RWPE1 (cell line): ENCODE results near the gene MMP25.

Source experiments
- CTCF ChIA-PET: fragments of 350-600 bp; sonication (Branson Sonifier 250); formaldehyde crosslinking; extraction: SDS; loops from one replicate; lab custom pipeline; 2021; lab: Yijun Ruan, JAX
- POLR2A ChIA-PET: fragments of 400-600 bp; formaldehyde crosslinking; extraction: SDS; loops from one replicate; lab custom pipeline; 2020; ENCODE audit warnings: antibody characterized with exemption; ENCODE audit not compliant: low non-redundant PET; lab: Yijun Ruan, JAX
- DNase-seq: peaks from one replicate; pipeline ENCODE4 v3.0.0; 2012; ENCODE audit warnings: low spot score
- H3K27ac ChIP-seq: fragments of 450-650 bp; 2 replicates; pipeline ENCODE4 v1.5.1; 2017
- CTCF ChIP-seq: fragments of 450-650 bp; conservative IDR thresholded peaks from 2 replicates; pipeline ENCODE4 v1.5.1; 2017; ENCODE audit warnings: low read depth, mild to moderate bottlenecking

MMP25 gene, protein sequence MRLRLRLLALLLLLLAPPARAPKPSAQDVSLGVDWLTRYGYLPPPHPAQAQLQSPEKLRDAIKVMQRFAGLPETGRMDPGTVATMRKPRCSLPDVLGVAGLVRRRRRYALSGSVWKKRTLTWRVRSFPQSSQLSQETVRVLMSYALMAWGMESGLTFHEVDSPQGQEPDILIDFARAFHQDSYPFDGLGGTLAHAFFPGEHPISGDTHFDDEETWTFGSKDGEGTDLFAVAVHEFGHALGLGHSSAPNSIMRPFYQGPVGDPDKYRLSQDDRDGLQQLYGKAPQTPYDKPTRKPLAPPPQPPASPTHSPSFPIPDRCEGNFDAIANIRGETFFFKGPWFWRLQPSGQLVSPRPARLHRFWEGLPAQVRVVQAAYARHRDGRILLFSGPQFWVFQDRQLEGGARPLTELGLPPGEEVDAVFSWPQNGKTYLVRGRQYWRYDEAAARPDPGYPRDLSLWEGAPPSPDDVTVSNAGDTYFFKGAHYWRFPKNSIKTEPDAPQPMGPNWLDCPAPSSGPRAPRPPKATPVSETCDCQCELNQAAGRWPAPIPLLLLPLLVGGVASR

DNA sequence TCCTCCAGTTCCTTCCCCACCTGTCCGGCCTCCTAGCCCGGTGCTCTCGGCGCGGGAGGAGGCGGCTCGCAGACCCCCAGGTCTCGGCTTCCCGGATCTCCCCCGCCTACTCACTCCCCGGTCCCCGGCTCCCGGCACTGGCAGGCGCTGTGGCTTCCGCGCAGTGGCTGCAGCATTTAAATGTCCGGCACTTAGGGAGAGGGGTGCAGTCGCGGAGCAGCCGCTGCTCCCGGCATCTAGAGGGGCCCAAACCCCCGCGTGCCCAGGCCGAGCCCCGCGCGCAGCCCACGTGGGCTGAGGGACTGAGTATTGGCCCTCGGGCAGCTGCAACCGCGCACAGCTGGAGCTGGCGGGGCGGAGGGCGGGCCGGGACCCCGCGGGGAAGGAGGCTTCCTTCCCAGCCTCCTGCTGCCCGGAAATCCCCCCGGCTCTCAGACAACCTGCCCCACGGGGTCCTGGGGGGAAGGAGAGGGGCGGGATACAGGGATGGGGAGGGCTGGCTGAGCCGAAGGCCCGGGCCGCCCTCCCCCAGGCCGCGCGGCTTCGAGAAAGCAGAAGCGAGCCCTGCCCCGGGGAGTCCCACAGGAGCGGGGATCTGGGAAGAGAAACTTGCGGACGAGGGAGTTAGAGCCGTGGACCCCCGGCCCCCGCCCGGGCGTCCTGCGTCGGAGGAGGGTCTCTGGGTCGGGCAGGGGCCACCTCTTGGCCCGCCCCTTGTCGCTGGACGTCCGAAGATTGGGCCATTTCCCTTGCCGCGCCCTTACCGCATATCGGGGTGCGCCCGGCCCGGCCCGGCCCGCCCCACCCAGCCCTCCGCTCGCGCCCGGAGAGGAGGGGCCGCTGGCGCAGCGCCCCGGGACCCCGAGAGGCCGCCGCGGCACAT lies at the start of gene MMP25:
TSS of gene MMP25 (plus strand) at position 804 of the 883 bp plus-strand sequence. CDS start 357 bp downstream, outside the sequence.
- H3K27ac ChIP-seq: no peak within 1 kb of the TSS
- DNase-seq: no peak
- POLR2A ChIA-PET: no interaction called here
- no peak for TF ChIP-seq CTCF
- CTCF ChIA-PET: interaction anchor here (0.6 to 2.3 kb wide), 2 partner anchors 14 to 65 kb away, joined by 8 to 12 read pairs; no protein-coding TSS in a partner anchor

GRCh38 chr16:2999929-3000328 lies 46.4 kb upstream of the MMP25 start:
- no peak for TF ChIP-seq CTCF
- H3K27ac ChIP-seq: no peak overlapping the region
- ChIA-PET POLR2A (no interaction called here), CTCF (no interaction called here)
- DNase-seq: no peak

- no peak for DNase-seq
- POLR2A ChIA-PET: interaction anchor here (1.2 kb wide), 1 partner anchor 27 kb away, joined by 3 read pairs; no protein-coding TSS in a partner anchor
- CTCF ChIA-PET: interaction anchor here (3.9 kb wide), 1 partner anchor 27 kb away, joined by 19 read pairs; no protein-coding TSS in a partner anchor
Observed at GRCh38 chr16:3000540-3000939, 45.8 kb upstream of the MMP25 start.

DNA sequence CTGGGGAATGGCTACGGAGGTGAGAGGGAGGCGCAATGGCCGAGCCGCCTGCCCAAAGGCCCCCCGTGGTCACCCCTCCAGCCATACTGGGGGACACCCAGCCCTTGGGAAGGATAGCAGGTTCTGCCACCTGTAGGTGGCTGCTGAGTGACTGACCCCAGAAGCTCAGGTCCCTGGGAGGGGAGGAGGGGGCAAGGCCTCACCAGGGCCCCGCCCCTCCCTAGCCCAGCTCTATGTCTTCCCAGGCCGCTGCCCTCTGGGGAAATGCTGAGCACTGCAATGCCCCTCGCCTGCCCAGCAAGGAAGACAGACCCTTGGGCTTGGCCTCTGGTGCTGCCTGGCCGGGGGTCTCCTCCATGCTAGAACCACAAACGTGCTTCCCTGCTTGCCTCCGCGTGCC lies 45.0 kb upstream of the MMP25 start:
- CTCF ChIA-PET: interaction anchor here (2.5 to 3.9 kb wide), 2 partner anchors 27 to 30 kb away, joined by 10 to 19 read pairs; no protein-coding TSS in a partner anchor
- no peak overlapping the region for H3K27ac ChIP-seq
- no peak for DNase-seq
- POLR2A ChIA-PET: interaction anchor here (1.2 kb wide), 1 partner anchor 27 kb away, joined by 3 read pairs; no protein-coding TSS in a partner anchor
- no peak for TF ChIP-seq CTCF

More at GRCh38 chr16:3000540-3000939, 45.8 kb upstream of the MMP25 start:
- TF ChIP-seq CTCF: no peak
- H3K27ac ChIP-seq: no peak overlapping the region

DNA sequence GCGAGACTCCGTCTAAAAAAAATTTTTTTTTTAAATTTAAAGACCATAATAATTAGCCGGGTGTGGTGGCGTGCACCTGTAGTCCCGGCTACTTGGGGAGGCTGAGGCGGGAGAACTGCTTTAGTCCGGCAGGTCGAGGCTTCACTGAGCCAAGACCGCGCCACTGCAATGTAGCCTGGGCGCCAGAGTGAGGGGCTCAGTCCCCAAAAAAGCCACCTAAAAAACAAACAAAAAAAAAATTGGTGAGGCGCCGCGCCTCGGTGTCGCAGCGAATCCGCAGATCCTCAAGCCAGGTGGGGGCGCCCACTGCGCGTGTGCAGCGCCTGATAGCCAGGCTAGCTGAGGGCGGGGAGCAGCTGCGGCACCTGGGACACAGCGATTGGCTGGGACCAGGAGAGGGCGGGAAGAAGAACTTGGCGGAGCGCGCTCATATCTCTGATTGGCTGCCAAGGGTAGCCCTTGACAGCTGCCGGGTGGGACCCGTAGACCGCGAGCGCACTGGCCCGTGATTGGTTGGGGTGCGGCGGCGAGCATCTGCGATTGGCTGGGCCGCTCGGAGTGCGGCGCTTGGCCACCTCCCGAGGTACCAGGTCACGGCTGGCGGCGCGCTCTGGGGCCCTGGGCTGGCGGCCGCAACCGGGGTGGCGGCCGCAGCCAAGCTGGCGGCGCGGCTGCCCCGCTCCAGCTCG lies 42.6 kb upstream of the MMP25 start:
- TF ChIP-seq CTCF: peak; percentile 86
- ChIA-PET CTCF (interaction anchor here (0.6 to 3.9 kb wide), 8 partner anchors 10 to 199 kb away, joined by 3 to 19 read pairs (median 6); partner anchors contain the start of gene TNFRSF12A), POLR2A (interaction anchor here (2.1 to 3.1 kb wide), 2 partner anchors 18 to 24 kb away, joined by 6 to 48 read pairs; partner anchors contain the start of genes HCFC1R1, THOC6 and TNFRSF12A)
- H3K27ac ChIP-seq: no peak overlapping the region
- peak; percentile 99 for DNase-seq
